Skin of body (tissue), 3 donors: ENCODE results near the gene KLF7. TPM values are rescaled to one million over a fixed set of nuclear protein-coding genes. Genes with fewer than 3 reads are reported as not detected.

Source experiments
- DNase-seq: peaks from one replicate; lab custom pipeline; 2025; lab: John Stamatoyannopoulos, UW
- small RNA-seq: library from RNA; depleted of rRNA; stranded (forward); fragments of <200 nt; gene quantifications from one replicate; pipeline ENCODE3, GENCODE V24; 2014; ENCODE audit warnings: low replicate concordance
- total RNA-seq: library from RNA; depleted of rRNA; stranded (reverse); fragments of >200 nt; gene quantifications from one replicate; pipeline ENCODE4 v1.2.3, GENCODE V29; 2014

KLF7 gene
- total RNA-seq, 1 donor from 2014 or later, result 13.6 TPM

- no peak for DNase-seq
Observed at GRCh38 chr2:207032490-207032889, 133.3 kb downstream of the KLF7 start.

Small RNAs within 50 kb of the gene (small RNA-seq; reads per million reads assigned to genes)
- gene MIR2355 (1.1 reads per million, percentile 79 among the genes with 10 or more reads in this experiment), gene MIR7845 (not detected)

Other genes with a start within 250 kb of the KLF7 start
- gene CPO, start 226.4 kb downstream of the KLF7 start, total RNA-seq, result 0.89 TPM